Measurements from ENCODE around the gene CHPT1.
"Not testable (repeated sequence)": the region's sequence is repeated elsewhere in the genome, so short reads cannot be mapped to it uniquely, and the experiment has no call there.

CHPT1 gene

GRCh38 chr12:101675555-101675954, 21.9 kb upstream of the CHPT1 start:
- no peak for TF ChIP-seq CTCF (IDR thresholded peaks at IDR 0.05; ENCODE audit: insufficient read depth, low read length, poor library complexity, severe bottlenecking)
- H3K4me3 ChIP-seq (replicated peaks; ENCODE audit: low read depth, low read length) = no peak overlapping the region
- no peak for DNase-seq (ENCODE audit: extremely low read depth, insufficient read length)
- H3K36me3 ChIP-seq (ENCODE audit: control insufficient read depth, insufficient read depth, low read length) = no peaks in the 10 kb centered on the region
- no peaks in the 10 kb centered on the region for H3K27me3 ChIP-seq (replicated peaks; ENCODE audit: control insufficient read depth, insufficient read depth, low read length)

GRCh38 chr12:101676497-101676896, 20.9 kb upstream of the CHPT1 start:
- not testable (repeated sequence) for DNase-seq (ENCODE audit: extremely low read depth, insufficient read length); H3K27me3 ChIP-seq (replicated peaks; ENCODE audit: control insufficient read depth, insufficient read depth, low read length); H3K4me3 ChIP-seq (replicated peaks; ENCODE audit: low read depth, low read length); H3K36me3 ChIP-seq (ENCODE audit: control insufficient read depth, insufficient read depth, low read length)

GRCh38 chr12:101678081-101678480, 19.4 kb upstream of the CHPT1 start:
- no peak for DNase-seq (ENCODE audit: extremely low read depth, insufficient read length)
- Histone ChIP-seq H3K36me3 (ENCODE audit: control insufficient read depth, insufficient read depth, low read length) (no peaks in the 10 kb centered on the region), H3K4me3 (replicated peaks; ENCODE audit: low read depth, low read length) (no peak overlapping the region), H3K27me3 (replicated peaks; ENCODE audit: control insufficient read depth, insufficient read depth, low read length) (no peaks in the 10 kb centered on the region)
- no peak for TF ChIP-seq CTCF (IDR thresholded peaks at IDR 0.05; ENCODE audit: insufficient read depth, low read length, poor library complexity, severe bottlenecking)

- no peak for DNase-seq (ENCODE audit: extremely low read depth, insufficient read length)
- Histone ChIP-seq H3K27me3 (replicated peaks; ENCODE audit: control insufficient read depth, insufficient read depth, low read length) (no peaks in the 10 kb centered on the region), H3K4me3 (replicated peaks; ENCODE audit: low read depth, low read length) (no peak overlapping the region), H3K36me3 (ENCODE audit: control insufficient read depth, insufficient read depth, low read length) (no peaks in the 10 kb centered on the region)
- TF ChIP-seq CTCF (IDR thresholded peaks at IDR 0.05; ENCODE audit: insufficient read depth, low read length, poor library complexity, severe bottlenecking) = no peak
These were observed 17.2 kb upstream of the CHPT1 start for GRCh38 chr12:101680240-101680639.

- Histone ChIP-seq H3K36me3 (ENCODE audit: control insufficient read depth, insufficient read depth, low read length) (no peaks in the 10 kb centered on the region), H3K27me3 (replicated peaks; ENCODE audit: control insufficient read depth, insufficient read depth, low read length) (no peaks in the 10 kb centered on the region), H3K4me3 (replicated peaks; ENCODE audit: low read depth, low read length) (no peak overlapping the region)
- no peak for TF ChIP-seq CTCF (IDR thresholded peaks at IDR 0.05; ENCODE audit: insufficient read depth, low read length, poor library complexity, severe bottlenecking)
- DNase-seq (ENCODE audit: extremely low read depth, insufficient read length) = no peak
These were observed 16.8 kb upstream of the CHPT1 start for GRCh38 chr12:101680647-101681046.

GRCh38 chr12:101681627-101682026, 15.8 kb upstream of the CHPT1 start:
- H3K27me3 ChIP-seq (replicated peaks; ENCODE audit: control insufficient read depth, insufficient read depth, low read length); H3K4me3 ChIP-seq (replicated peaks; ENCODE audit: low read depth, low read length); DNase-seq (ENCODE audit: extremely low read depth, insufficient read length); H3K36me3 ChIP-seq (ENCODE audit: control insufficient read depth, insufficient read depth, low read length): not testable (repeated sequence)

- no peaks in the 10 kb centered on the region for H3K27me3 ChIP-seq (replicated peaks; ENCODE audit: control insufficient read depth, insufficient read depth, low read length)
- no peak for DNase-seq (ENCODE audit: extremely low read depth, insufficient read length)
- H3K4me3 ChIP-seq (replicated peaks; ENCODE audit: low read depth, low read length) = no peak overlapping the region
- no peak for TF ChIP-seq CTCF (IDR thresholded peaks at IDR 0.05; ENCODE audit: insufficient read depth, low read length, poor library complexity, severe bottlenecking)
- H3K36me3 ChIP-seq (ENCODE audit: control insufficient read depth, insufficient read depth, low read length) = no peaks in the 10 kb centered on the region
These were observed 12.3 kb upstream of the CHPT1 start for GRCh38 chr12:101685092-101685491.
